GM04504 (cell line): Measurements from ENCODE around the gene DOP1B.
"Not testable (repeated sequence)": the region's sequence is repeated elsewhere in the genome, so short reads cannot be mapped to it uniquely, and the experiment has no call there.

ENCODE experiments used
- DNase-seq: peaks from one replicate; pipeline ENCODE4 v3.0.0-alpha.2; 2012; ENCODE audit warnings: low read depth

Gene DOP1B

GRCh38 chr21:36171336-36171735 lies 14.7 kb downstream of the DOP1B start:
- no peak for DNase-seq

- DNase-seq = no peak
Measured at GRCh38 chr21:36171741-36172331, 15.2 kb downstream of the DOP1B start.

GRCh38 chr21:36174780-36175179 lies 18.2 kb downstream of the DOP1B start:
- DNase-seq = no peak

GRCh38 chr21:36175771-36176565 lies 19.3 kb downstream of the DOP1B start:
- DNase-seq = no peak

- no peak for DNase-seq
Measured at GRCh38 chr21:36178349-36178748, 21.7 kb downstream of the DOP1B start.

GRCh38 chr21:36179145-36179544 lies 22.5 kb downstream of the DOP1B start:
- no peak for DNase-seq

GRCh38 chr21:36180963-36181362 lies 24.3 kb downstream of the DOP1B start:
- DNase-seq = no peak

- no peak for DNase-seq
Measured at GRCh38 chr21:36183144-36183795, 26.6 kb downstream of the DOP1B start.

- DNase-seq = no peak
Measured at GRCh38 chr21:36184545-36184944, 27.9 kb downstream of the DOP1B start.

- DNase-seq = no peak
Measured at GRCh38 chr21:36185523-36185922, 28.9 kb downstream of the DOP1B start.

GRCh38 chr21:36186081-36186480 lies 29.5 kb downstream of the DOP1B start:
- no peak for DNase-seq

GRCh38 chr21:36186506-36187399 lies 30.1 kb downstream of the DOP1B start:
- DNase-seq = no peak

- no peak for DNase-seq
Measured at GRCh38 chr21:36188081-36188681, 31.6 kb downstream of the DOP1B start.

GRCh38 chr21:36188937-36189336 lies 32.3 kb downstream of the DOP1B start:
- no peak for DNase-seq

- no peak for DNase-seq
Measured at GRCh38 chr21:36190736-36191135, 34.1 kb downstream of the DOP1B start.

GRCh38 chr21:36193200-36193599 lies 36.6 kb downstream of the DOP1B start:
- DNase-seq = no peak

GRCh38 chr21:36194024-36194423 lies 37.4 kb downstream of the DOP1B start:
- DNase-seq = no peak

GRCh38 chr21:36195613-36196012 lies 39.0 kb downstream of the DOP1B start:
- no peak for DNase-seq

- DNase-seq = no peak
Measured at GRCh38 chr21:36199021-36199420, 42.4 kb downstream of the DOP1B start.

GRCh38 chr21:36199575-36199974 lies 43.0 kb downstream of the DOP1B start:
- not testable (repeated sequence) for DNase-seq

- no peak for DNase-seq
Measured at GRCh38 chr21:36200081-36200561, 43.5 kb downstream of the DOP1B start.
